ENCODE measurements around the gene GHITM.
"Not testable (repeated sequence)": the region's sequence is repeated elsewhere in the genome, so short reads cannot be mapped to it uniquely, and the experiment has no call there.

GHITM gene

DNA sequence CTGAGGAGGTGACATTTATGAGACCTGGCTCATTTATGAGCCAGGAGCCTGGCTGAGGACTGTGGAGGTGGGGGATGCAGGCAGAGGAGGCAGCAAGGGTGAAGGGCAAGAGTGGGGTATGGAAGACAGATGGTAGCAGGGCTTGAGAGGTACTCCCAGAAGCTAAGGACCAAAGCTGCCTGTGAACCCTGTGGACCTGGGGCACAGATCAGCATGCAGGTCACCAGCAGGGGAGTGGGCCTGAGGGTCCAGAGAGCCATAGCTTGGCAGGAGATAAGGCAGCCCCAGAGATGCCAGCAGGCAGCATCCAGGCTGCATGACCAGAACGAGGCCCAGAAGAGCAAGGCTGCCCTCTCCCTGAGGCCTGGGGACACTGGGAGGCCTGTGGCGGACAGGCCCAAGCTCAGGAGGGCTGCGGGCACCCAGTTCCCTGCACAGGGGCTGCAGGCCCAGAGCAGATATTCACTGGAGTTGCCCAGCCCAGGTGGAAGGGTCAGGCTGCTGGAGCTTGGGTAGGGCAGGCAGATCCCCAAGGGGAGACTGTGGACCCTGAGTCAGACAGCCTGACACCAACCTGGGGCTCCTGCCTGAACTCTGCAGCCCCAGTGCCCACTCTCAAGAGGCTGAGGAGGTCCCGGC is 37.6 kb downstream of the GHITM start:
- DNase-seq: no peak

DNA sequence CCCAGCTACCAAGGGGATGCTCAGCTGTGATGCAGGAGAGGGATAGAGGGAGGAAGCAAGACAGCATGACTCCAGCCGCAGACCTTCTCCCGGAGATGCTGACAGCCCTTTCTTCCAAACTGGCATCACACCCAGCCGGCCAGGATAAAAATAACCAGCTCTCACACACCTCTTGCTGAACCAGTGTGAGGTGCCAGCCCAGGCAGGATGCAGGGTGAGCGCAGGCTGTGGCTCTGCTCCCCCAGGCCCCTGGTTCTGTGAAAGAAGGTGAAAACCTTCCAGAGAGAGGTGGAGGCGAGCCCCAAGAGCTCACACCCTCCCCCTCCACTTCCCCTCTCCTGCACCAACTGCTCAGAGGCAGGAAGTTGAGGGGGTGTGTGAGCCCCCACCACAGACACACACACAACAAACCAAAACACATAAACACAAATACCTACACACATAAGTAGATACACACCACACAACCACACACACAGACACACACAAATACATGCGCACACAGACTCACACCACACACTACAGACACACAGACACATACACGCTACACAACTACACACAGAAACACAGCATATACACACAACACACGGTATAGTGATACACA is 38.3 kb downstream of the GHITM start:
- no peak for DNase-seq

DNA sequence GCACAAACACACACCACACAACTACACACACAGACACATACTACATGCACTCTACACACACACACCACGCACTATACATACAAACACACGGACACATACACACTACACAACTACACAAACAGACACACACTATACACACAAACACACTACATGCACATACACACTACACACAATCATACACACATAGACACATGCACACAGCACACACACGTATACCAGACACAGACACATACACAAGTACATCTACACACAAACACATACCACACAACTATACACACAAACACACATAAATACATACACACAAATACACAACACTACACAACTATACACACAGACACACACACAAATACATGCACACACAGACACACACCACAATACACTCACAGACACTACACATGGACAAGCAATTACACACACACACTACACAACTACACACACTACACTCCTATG is 38.9 kb downstream of the GHITM start:
- DNase-seq: no peak

DNA sequence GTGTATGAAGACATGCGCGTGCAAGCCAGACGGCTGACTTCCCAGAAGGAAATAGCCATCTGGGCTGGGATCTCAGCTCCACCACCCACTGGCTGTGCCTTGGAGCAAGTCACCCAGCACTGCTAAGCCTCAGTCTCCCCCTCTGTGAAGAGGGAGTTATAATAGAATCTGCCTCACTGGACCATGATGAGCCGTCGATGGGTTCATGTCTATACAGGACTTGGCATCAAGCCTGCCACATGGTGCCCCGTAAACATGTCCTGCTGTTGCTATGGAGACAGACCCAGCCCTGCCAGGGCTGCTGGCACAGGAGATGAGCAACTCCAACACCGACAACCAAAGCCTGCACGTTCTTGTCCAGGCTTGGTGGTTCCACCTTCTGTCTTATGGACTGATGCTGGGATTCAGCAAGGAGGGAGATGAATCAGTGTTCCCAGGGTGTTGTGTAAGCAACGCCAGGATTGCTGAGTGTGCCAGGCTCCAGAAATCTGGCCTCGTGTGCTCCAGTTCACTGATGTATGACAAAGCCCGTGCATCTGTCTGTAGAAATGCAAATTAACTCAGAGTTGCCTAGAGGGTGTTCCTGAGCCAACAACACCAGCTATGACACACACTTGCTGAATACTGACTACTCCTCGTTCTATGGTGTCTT is 39.9 kb downstream of the GHITM start:
- peak; percentile 69 for DNase-seq

DNA sequence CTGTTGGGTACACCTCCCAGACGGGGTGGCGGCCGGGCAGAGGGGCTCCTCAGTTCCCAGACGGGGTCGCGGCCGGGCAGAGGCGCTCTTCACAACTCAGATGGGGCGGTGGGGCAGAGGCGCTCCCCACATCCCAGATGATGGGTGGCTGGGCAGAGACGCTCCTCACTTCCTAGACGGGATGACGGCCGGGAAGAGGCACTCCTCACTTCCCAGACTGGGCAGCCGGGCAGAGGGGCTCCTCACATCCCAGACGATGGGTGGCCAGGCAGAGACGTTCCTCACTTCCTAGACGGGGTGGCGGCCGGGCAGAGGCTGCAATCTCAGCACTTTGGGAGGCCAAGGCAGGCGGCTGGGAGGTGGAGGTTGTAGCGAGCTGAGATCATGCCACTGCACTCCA is 41.1 kb downstream of the GHITM start:
- not testable (repeated sequence) for DNase-seq

DNA sequence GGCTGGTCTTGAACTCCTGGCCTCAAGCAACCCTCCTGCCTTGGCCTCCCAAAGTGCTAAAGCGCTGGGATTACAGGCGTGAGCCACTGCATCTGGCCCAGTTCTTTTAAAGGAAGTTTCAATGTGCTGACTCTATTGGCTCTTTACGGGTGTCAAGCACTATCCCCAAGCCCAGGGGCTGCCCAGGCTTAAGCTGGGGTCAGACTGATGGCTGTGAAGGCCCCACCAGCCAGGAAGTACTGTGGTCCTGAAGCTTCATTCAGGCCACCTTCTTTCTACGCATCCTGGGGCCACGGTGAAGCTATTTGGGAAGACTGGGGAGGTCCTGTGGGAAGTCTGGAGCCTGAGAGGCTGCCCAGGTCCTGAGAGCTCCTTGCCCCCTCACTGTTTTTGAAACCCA is 42.3 kb downstream of the GHITM start:
- no peak for DNase-seq

DNA sequence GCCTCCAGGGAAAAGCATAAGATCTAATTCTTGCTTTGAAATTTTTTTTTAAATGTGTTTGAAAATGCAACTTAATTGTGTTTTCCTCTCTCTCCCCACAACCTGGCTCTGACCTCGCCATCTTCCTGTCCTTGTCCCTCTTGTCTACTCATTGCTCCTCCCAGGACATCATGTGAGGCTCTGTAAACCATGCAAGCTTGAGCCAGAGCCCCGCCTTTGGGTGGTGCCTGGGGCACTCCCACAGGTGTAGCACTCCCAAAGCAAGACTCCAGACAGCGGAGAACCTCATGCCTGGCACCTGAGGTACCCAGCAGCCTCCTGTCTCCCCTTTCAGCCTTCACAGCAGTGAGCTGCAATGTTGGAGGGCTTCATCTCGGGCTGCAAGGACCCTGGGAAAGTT is 45.2 kb downstream of the GHITM start:
- DNase-seq: no peak

DNA sequence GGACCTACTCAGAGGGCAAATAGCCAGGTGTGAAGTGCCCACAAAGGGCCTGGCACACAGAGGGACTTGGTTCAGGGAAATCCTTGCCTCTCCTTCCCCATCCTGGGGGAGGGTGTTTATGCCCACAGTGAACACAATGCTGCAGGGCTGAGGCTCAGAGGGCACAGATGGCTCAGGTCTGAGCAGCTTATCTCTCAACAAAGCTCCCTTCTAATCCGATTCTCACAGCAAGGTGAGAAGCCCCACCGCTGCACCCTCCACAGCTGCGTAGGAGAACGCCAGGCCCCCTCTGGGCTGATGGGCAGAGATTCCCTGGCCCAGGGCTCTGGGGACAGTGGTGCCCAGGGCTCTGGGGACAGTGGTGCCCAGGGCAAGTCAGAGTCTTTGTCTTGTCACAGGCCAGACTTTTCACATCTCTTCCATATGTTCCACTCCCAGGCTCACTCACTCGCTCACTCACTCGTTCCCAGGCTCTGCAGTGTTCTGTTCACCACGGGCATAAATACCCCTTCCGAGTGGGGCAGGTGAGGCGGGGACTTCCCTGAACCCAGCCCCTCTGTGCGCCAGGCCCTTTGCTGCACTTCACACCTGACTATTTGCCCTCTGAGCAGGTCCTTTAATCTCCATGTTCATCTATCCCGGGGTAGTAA is 46.3 kb downstream of the GHITM start:
- no peak for DNase-seq

DNA sequence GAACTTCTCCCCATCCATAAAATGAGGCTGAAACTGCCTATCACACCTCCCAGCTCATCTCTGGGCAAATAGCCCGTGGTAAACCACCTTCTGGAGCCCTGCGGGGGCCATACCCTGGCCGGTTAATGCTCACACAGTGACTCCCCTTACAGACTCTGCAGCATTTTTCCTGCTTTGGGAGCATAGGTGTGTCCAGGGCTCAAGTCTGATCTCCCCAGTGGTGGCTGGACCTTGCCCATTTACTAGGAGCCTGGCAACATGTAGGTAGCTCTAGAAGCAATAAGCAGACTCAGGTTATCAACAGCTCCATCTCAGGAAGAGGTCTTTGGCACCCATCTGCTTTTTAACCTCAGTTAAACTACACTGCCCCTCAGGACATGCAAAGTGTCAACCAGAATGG is 49.5 kb downstream of the GHITM start:
- DNase-seq: no peak

DNA sequence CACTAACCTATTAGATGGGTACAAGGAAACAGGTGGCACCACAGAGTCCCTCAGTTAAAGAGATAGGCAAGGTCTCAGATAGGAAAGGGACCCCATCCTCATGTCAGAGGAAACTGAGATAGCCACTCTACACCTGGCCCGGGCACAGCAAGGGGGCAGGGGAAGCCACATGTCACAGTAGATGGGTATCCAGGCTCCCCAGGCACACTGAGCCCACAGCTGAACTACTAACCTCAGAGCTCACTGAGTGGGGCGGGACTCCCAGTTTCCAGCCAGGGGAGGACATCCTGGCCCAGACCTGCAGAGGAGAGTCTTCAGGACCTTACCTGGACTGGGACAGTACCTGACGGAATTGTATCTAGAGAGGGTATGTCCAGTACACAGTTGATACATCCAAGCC is 51.3 kb downstream of the GHITM start:
- DNase-seq: no peak

DNA sequence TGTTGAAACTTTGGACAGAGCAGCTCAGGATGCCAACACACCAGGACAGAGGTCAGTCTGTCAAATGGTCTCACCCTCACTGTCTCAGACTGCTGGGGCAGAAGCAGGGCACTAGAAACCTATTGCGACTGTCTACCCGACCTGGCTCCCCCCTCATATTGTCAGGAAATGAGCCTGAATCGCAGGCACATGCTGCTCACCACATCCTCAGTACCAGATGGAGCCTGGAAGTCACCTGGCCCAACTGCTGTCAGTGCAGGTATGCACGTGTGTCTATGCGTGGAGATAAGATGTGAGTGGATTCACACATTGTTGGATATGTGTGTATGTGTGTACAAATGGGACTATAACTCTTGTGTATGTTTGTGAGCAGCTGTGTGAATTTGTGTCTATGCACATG is 51.8 kb downstream of the GHITM start:
- DNase-seq: no peak

DNA sequence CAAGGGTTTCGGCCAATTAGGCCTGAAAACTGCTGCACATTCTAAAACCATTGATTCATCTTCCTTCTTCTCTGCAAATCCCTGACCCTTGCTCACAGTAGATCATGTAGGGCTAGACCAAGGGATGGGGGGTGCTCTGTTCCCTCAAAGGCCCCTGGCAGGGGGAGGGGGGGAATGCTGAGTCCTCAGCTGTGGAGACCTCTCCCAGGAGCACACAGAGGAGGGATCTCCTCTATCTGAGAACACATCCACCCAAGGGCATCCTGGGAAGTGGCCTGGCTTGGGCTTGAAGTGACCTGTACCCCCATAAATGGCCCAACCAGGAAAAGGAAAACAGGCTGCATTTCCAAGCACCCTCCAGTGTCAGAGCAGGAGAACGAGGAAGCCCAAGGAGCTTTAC is 54.0 kb downstream of the GHITM start:
- no peak for DNase-seq

DNA sequence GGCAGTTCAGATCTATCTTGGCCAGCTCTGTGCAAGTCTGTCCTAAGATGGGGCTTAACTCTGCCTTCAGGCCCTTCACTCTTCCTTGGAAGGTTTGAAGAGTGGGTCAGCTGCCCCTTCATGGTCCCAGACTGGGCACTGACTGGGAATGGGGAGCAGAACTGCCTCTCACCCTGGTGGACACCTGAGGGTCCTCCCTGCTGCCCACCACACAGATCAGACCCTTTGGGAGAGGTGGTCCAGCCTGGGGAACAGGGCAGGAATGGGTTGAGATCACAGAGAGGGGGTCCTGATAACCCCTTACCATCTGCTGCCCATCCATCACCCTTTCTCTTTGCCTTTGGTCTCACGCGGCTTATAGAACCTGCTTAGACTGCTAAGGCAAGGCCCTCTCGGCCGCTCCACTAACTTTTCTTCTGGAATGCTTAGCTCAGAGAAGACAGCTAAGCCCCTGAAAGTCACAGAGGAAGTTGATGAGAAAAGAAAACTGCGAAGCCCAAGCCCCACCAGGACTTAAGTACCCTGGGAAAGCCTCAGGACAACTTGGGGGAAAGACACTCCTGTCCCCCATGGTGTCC is 54.6 kb downstream of the GHITM start:
- DNase-seq: no peak

DNA sequence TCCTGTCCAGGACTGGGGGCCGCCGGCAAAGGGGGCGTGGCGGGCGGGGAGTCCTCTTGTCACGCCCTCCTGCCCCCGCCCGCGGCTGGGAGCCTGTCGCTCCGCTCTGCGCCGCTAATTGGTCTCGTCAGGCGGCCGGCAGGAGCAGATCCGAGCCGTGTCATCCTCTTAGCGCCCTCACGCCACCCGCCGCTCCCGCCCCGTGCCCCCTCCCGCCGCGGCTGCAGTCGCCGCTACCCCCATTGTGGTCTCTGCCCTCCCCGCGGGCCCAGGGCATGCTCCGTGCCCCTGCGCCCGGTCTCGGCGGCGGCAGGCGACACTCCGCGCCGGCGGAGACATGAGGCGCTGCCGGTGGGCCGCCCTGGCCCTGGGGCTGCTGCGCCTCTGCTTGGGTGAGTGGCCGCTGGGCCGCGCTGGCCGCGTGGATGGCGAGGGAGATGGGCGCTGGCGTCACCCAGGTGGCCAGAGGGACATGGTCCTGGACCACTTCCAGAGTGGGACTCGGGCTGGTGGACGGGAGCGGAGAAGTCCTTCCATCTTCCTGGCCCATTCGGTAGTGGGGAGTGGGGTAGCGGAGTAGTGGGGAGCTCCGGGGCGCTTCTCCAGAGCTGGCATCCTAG is 55.2 kb downstream of the GHITM start, which contains the start of gene CDHR1:
CDHR1 (plus strand) TSS at position 114 of the 620 bp plus-strand sequence; CDS start at position 338, 224 bp downstream.
- peak; percentile 31 for DNase-seq

DNA sequence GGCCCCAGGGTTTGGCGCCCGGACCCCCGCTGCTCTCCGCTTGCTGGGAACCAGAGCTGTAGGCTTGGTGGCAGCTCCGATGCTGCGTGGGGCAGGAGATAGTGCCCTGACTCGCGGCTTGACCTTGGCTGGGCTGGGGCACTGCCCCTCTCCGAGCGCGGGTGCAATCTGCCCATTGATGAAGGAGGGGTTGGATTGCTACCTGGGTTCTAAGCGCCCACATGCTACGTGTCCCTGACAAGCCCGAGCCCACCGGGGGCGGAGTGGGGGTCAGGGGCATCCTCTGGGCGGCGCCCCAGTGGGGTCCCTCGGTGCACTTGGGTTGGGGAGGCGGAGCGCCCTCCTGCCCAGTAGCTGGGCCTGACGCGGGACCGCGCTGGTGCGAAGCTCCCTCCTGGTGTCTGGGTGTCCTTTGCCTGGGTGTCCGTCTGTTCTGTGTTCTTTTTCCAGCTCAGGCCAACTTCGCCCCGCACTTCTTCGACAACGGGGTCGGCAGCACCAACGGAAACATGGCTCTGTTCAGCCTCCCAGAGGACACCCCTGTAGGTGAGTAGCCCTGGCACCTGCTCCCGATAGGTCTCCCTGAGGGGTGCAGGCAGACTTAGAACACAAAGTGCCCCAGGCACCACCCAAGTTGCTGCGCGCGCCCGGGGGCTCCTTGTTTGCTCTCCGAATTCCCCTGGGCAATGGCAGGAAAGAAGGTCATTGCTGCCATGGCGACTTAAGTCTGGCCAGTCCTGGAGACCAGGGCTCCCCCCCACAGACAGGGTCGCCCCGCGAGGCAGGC is 55.9 kb downstream of the GHITM start:
- no peak for DNase-seq

DNA sequence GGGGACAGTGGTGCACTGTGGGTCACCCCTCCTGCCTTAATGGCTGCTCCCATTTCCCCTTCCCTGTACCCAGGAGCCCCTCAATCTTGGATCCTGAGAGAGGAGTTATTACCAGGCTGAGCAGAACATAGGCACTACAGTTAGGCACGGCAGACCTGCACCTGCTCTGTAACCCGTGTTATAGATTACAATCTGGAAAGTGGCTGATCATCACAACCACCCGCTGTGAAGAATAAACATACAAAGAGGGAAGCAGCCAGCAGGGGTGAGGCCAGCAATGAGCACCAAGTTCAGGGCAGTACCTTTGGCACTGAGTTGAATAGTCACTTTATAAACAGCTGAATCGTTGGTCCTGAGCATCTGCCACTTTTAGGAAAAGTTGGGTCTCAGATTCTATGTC is 56.8 kb downstream of the GHITM start:
- DNase-seq: peak; percentile 69

DNA sequence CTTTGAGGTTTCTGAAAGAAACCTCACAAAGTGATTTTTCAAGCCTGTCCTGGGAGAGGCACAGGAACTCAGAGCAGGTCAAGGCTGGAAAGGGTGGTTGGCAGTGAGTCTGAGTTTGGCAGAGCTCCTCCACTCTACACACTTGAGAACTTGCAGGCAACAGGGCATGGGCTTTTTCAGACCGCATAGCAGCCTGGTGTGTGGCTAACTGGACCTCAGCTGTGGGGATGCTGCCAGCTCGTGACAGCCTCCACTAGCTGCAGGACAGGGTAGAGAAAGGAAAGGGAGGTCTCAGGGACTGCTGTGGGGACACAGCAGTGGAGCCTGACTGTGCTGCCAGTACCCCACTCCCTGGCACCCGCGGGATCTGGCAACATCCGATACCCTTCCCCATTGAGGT is 57.6 kb downstream of the GHITM start:
- no peak for DNase-seq

DNA sequence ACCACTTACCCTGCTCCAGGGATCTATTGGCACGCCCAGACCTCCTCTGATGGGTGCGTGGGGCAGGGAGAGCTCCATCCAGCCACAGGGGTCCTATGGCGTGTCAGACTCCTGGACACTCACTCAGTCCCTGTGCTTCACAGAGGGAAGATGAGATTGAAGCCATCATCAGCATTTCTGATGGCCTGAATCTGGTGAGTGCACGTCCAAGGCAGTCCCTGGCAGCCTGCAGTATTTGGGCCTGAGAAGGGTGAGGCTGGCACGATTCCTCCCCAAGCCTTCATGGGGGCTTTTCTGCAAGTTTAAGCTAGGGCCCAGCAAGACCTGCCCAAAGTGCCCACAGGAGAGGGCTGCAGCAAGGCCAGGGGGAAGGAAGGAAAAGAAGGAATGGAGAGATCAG is 58.3 kb downstream of the GHITM start:
- no peak for DNase-seq

DNA sequence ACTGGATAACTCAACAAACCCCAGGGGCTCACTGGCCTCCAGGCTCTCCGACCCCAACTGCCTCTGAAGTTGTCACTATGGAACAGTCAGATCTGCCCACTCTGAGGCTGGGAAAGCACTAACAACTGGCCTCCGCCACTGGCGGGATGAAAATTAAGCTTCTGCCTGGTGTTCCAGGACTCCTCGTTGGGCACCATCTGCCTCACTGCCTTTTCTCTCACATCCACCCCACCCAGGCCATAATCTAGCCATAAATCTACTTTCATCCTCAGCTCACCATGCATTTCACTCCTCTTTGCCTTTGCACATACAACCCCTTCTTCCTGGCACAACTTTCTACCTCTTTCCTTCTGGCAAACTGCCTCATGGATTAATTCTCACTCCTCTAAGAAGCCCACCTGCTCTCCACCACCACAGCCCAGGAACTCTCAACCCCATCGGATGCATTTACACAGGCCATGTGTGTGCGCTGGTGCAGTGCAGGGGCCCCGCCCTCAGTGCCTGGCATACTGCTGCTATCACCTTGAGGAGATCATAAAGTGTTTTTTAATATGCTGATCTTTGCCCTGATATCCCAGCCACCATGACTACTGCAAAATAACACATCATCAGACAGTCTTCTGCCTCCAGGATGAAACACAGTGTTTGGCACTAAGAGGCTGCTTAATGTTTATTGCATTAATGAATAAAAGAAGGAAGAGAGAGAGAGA is 59.1 kb downstream of the GHITM start:
- no peak for DNase-seq

DNA sequence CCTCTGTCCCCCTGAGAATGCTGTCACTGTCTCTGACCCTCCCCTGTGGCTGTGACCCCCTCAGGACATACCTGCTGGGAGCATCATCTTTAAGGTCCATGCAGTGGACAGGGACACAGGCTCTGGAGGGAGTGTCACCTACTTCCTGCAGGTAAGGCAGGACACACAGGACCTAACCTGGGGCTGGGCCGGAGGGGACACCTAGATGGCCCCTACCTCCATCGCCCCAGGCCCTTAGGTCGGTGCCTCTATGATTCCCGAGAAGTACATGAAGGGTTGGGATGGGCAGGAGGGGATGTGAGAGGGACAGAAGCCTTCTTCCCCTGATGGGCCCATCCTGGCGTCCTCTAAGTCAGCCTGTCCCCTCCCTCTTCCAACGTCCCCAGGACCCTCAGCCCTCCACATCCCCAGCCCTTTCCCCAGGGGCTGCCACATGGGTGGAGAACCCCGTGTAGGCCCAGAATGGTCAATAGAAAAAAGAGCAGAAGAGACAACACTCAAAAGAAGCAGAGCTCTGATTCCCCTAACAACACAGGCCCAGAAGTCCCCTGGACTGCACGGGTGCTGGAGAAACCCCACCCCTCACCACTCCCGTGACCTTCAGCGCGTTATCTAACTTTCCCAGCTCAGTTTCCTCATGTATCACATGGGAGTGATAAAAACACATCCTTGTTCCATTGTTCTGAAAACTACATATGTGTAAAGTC is 61.4 kb downstream of the GHITM start:
- no peak for DNase-seq

DNA sequence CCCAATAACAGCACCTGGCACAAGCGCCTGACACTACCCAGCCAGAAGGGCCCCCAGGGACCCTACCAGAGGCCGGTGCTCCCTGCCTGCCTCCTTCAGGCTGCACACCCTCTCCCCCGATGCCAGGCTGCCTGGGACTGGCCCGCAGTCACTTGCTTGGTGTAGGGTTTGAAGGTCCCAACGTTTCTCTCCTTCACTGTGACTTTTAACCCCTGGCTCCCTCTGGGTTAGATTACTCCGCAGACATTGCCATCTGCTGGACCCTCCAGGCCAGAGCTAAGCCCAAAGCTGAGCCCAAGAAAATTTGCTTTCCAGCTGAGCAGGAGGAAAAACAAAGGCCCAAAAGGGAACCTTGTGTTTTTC is 61.9 kb downstream of the GHITM start:
- DNase-seq: no peak

Measured in NCI-H1105 treated with DMSO at 0.1 percent for 48 hours (cell line).